Liver (tissue), 9 donors: Measurements from ENCODE around the gene ETFBKMT. TPM values are rescaled to one million over a fixed set of nuclear protein-coding genes. Genes with fewer than 3 reads are reported as not detected.

Experiments used
- DNase-seq: peaks from one replicate; pipeline ENCODE4 v3.0.0-alpha.2; 2017; ENCODE audit warnings: low spot score
- H3K27ac ChIP-seq, 2 donors: one replicate each; pipeline ENCODE4 v1.7.0; 2013; ENCODE audit warnings: inconsistent platforms in 2 of 2, low read length in 2 of 2, control low read depth in 1 of 2, low read depth in 1 of 2, mild to moderate bottlenecking in 1 of 2
- H3K27me3 ChIP-seq, 4 donors: one replicate each; pipeline versions ENCODE4 v1.6.1 to v1.7.0; 2013; ENCODE audit warnings: low read length in 3 of 4, inconsistent platforms in 1 of 4, mild to moderate bottlenecking in 1 of 4, moderate library complexity in 1 of 4; ENCODE audit not compliant: control insufficient read depth in 4 of 4, insufficient read depth in 4 of 4
- H3K36me3 ChIP-seq, 4 donors: one replicate each; pipeline versions ENCODE4 v1.6.1 to v1.7.0; 2013; ENCODE audit warnings: low read length in 3 of 4, mild to moderate bottlenecking in 3 of 4, low read depth in 1 of 4, moderate library complexity in 1 of 4; ENCODE audit not compliant: control insufficient read depth in 4 of 4, insufficient read depth in 3 of 4
- H3K4me1 ChIP-seq, 4 donors: one replicate each; pipeline versions ENCODE4 v1.6.1 to v1.7.0; 2013; ENCODE audit warnings: low read length in 3 of 4, mild to moderate bottlenecking in 3 of 4, moderate library complexity in 1 of 4; ENCODE audit not compliant: control insufficient read depth in 4 of 4, insufficient read depth in 4 of 4
- H3K4me3 ChIP-seq, 3 donors: one replicate each; pipeline versions ENCODE4 v1.6.1 to v1.7.0; 2013; ENCODE audit warnings: low read length in 3 of 3, control low read depth in 1 of 3, low read depth in 1 of 3, mild to moderate bottlenecking in 1 of 3
- H3K9ac ChIP-seq, 2 donors: one replicate each; pipeline ENCODE4 v1.7.0; 2013; ENCODE audit warnings: low read length in 2 of 2, mild to moderate bottlenecking in 2 of 2, moderate library complexity in 2 of 2, control low read depth in 1 of 2, low read depth in 1 of 2
- H3K9me3 ChIP-seq, 4 donors: one replicate each; pipeline versions ENCODE4 v1.6.1 to v1.7.0; 2013; ENCODE audit warnings: low read length in 3 of 4; ENCODE audit not compliant: control insufficient read depth in 4 of 4
- ATF3 ChIP-seq: IDR thresholded peaks from 2 replicates; pipeline ENCODE4 v1.6.1; 2016; ENCODE audit warnings: antibody characterized with exemption
- FOXA2 ChIP-seq: IDR thresholded peaks from 2 replicates; pipeline ENCODE4 v1.6.1; 2016; ENCODE audit warnings: antibody characterized with exemption
- GABPA ChIP-seq, 2 donors: IDR thresholded peaks in 1 of 2; conservative IDR thresholded peaks in 1 of 2; 2 replicates each; pipeline ENCODE4 v1.6.1; 2016; ENCODE audit warnings: antibody characterized with exemption in 2 of 2, mild to moderate bottlenecking in 1 of 2, moderate library complexity in 1 of 2
- HNF4A ChIP-seq, 2 donors: conservative IDR thresholded peaks; 2 replicates each; pipeline ENCODE4 v1.6.1; 2016; ENCODE audit warnings: antibody characterized with exemption in 2 of 2, mild to moderate bottlenecking in 2 of 2
- HNF4G ChIP-seq: IDR thresholded peaks from 2 replicates; pipeline ENCODE4 v1.6.1; 2016; ENCODE audit warnings: antibody characterized with exemption
- JUND ChIP-seq, 2 donors: IDR thresholded peaks; 2 replicates each; pipeline ENCODE4 v1.6.1; 2016; ENCODE audit warnings: antibody characterized with exemption in 2 of 2
- NR2F2 ChIP-seq: IDR thresholded peaks from 2 replicates; pipeline ENCODE4 v1.6.1; 2016; ENCODE audit warnings: antibody characterized with exemption
- RAD21 ChIP-seq, 2 donors: IDR thresholded peaks; 2 replicates each; pipeline ENCODE4 v1.6.1; 2016; ENCODE audit warnings: antibody characterized with exemption in 2 of 2, mild to moderate bottlenecking in 2 of 2
- RXRA ChIP-seq, 2 donors: IDR thresholded peaks; 2 replicates each; pipeline ENCODE4 v1.6.1; 2017 to 2018; ENCODE audit warnings: antibody characterized with exemption in 2 of 2, mild to moderate bottlenecking in 1 of 2
- SP1 ChIP-seq: IDR thresholded peaks from 2 replicates; pipeline ENCODE4 v1.6.1; 2018; ENCODE audit warnings: antibody characterized with exemption, mild to moderate bottlenecking
- YY1 ChIP-seq: IDR thresholded peaks from 2 replicates; pipeline ENCODE4 v1.6.1; 2016; ENCODE audit warnings: antibody characterized with exemption, mild to moderate bottlenecking
- ZBTB33 ChIP-seq: IDR thresholded peaks from 2 replicates; pipeline ENCODE4 v1.6.1; 2016; ENCODE audit warnings: antibody characterized with exemption
- WGBS: extraction: QIAGEN DNeasy Blood & Tissue Kit; methylation state at CpG from one replicate; pipeline ENCODE4 v1.1.7; 2013; 5-methylcytosine and 5-hydroxymethylcytosine counted together
- polyA plus RNA-seq, 2 donors: library from polyadenylated mRNA; stranded (reverse) in 1 of 2; unstranded in 1 of 2; fragments of 200-250 nt in 1 of 2; fragments of >200 nt in 1 of 2; fragmentation: Nextera tagmentation in 1 of 2; extraction: Ambion mirVana in 1 of 2; gene quantifications; one replicate each; pipeline versions ENCODE4 v1.2.1 to v1.2.3, GENCODE V29; 2013 to 2015
- total RNA-seq, 2 donors: library from RNA; depleted of rRNA; stranded (reverse); fragments of >200 nt; gene quantifications; one replicate each; pipeline ENCODE4 v1.2.3, GENCODE V29; 2014
- TF ChIP-seq, protein P1 (sequence below): IDR thresholded peaks from 2 replicates; pipeline ENCODE4 v1.6.1; 2016; ENCODE audit warnings: antibody characterized with exemption
- TF ChIP-seq, protein P2 (sequence below): fragments of 150-350 bp; IDR thresholded peaks from 2 replicates; pipeline ENCODE4 v1.5.1; 2017; ENCODE audit warnings: improper control_type of control experiment, low read depth, low read length; ENCODE audit not compliant: missing input control
- donor health status: healthy.
- donor health status: healthy.
- donor health status: healthy.
- donor health status: healthy.
- donor health status: healthy.

Gene ETFBKMT
- total and polyA plus RNA-seq, 4 donors: 1.9 to 4.8 (median 4.5) TPM

DNA sequence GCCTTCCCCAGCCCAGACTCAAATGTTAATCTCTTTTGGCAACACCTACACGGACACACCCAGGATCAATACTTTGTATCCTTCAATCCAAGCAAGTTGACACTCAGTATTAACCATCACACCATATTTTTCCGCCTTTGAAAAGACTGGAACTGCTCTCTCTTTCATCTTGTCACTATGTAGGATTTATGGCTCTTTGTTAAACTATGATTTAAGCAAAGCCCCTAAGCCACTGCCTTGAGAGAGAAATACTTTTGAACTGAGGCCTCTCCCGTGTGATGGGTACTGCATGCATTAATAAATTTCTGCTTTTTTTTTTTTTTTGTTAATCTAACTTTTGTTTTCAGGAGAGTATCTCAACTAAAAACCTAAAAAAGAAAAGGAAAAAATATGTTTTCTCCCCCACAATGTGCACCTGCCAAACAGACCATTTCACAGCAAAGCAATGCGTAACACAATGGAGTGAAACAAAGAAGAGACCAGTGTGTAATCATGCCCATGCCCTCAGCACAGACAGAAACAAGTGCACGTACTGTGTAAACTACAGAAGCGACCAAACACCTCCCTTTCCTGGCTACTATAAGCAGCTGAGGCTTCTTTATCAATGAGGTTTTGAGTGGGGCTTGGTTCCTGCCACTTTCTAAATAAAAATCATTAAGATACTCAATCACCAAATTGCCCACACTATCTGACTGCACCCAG is 28.3 kb upstream of the ETFBKMT start (continued):
- TF ChIP-seq ZBTB33 (no peak), ATF3 (no peak), HNF4A (conservative IDR thresholded peaks at IDR 0.05) (no peak), RAD21 (IDR thresholded peaks at IDR 0.05) (no peak), NR2F2 (no peak), RXRA (IDR thresholded peaks at IDR 0.05) (no peak)
- TF ChIP-seq, protein P1, sequence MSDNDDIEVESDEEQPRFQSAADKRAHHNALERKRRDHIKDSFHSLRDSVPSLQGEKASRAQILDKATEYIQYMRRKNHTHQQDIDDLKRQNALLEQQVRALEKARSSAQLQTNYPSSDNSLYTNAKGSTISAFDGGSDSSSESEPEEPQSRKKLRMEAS: no peak

- Histone ChIP-seq H3K4me3 (no peak overlapping the region), H3K4me1 (no peaks in the 10 kb centered on the region), H3K27me3 (no peaks in the 10 kb centered on the region), H3K27ac (no peak overlapping the region), H3K9me3 (no peaks in the 10 kb centered on the region), H3K9ac (no peak overlapping the region), H3K36me3 (no peaks in the 10 kb centered on the region)
- no peak for DNase-seq
- TF ChIP-seq JUND (IDR thresholded peaks at IDR 0.05): no peak
- TF ChIP-seq YY1: no peak
- no peak for TF ChIP-seq FOXA2
- no peak for TF ChIP-seq SP1
- TF ChIP-seq HNF4G: no peak
- TF ChIP-seq, protein P2, sequence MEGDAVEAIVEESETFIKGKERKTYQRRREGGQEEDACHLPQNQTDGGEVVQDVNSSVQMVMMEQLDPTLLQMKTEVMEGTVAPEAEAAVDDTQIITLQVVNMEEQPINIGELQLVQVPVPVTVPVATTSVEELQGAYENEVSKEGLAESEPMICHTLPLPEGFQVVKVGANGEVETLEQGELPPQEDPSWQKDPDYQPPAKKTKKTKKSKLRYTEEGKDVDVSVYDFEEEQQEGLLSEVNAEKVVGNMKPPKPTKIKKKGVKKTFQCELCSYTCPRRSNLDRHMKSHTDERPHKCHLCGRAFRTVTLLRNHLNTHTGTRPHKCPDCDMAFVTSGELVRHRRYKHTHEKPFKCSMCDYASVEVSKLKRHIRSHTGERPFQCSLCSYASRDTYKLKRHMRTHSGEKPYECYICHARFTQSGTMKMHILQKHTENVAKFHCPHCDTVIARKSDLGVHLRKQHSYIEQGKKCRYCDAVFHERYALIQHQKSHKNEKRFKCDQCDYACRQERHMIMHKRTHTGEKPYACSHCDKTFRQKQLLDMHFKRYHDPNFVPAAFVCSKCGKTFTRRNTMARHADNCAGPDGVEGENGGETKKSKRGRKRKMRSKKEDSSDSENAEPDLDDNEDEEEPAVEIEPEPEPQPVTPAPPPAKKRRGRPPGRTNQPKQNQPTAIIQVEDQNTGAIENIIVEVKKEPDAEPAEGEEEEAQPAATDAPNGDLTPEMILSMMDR: no peak
- TF ChIP-seq RXRA (IDR thresholded peaks at IDR 0.05): no peak
- no peak for TF ChIP-seq NR2F2
- TF ChIP-seq RAD21 (IDR thresholded peaks at IDR 0.05): no peak
- 89% methylated on average over 12 of the region's 12 CpGs for WGBS
Measured at GRCh38 chr12:31631809-31632208, 27.7 kb upstream of the ETFBKMT start.

- H3K4me3 ChIP-seq: no peak overlapping the region
- no peak overlapping the region for H3K9ac ChIP-seq
- no peaks in the 10 kb centered on the region for H3K9me3 ChIP-seq
- DNase-seq: no peak
- H3K27me3 ChIP-seq: no peaks in the 10 kb centered on the region
- 81% methylated on average over 4 of the region's 4 CpGs for WGBS
- no peak overlapping the region for H3K27ac ChIP-seq
- TF ChIP-seq HNF4G (no peak), YY1 (no peak), HNF4A (conservative IDR thresholded peaks at IDR 0.05) (no peak), RAD21 (IDR thresholded peaks at IDR 0.05) (no peak), GABPA (IDR thresholded peaks at IDR 0.05 in 1 of 2, conservative IDR thresholded peaks at IDR 0.05 in 1 of 2) (no peak)
- no peaks in the 10 kb centered on the region for H3K4me1 ChIP-seq
- no peaks in the 10 kb centered on the region for H3K36me3 ChIP-seq
Measured at GRCh38 chr12:31633464-31633863, 26.0 kb upstream of the ETFBKMT start.
